Lower leg skin (tissue), 3 donors: ENCODE measurements around the gene SLC25A14.

ENCODE experiments used
- POLR2A ChIP-seq, 2 donors: fragments of 450-650 bp; IDR thresholded peaks; one replicate each; pipeline ENCODE4 v1.6.1; 2016 to 2017; ENCODE audit warnings: antibody characterized with exemption in 2 of 2, mild to moderate bottlenecking in 1 of 2, moderate library complexity in 1 of 2
- TF ChIP-seq, protein P1 (sequence below), 3 donors: fragments of 450-650 bp; IDR thresholded peaks; one replicate each; pipeline ENCODE4 v1.5.1; 2016; ENCODE audit warnings: antibody characterized with exemption in 3 of 3, mild to moderate bottlenecking in 3 of 3, moderate library complexity in 2 of 3

DNA sequence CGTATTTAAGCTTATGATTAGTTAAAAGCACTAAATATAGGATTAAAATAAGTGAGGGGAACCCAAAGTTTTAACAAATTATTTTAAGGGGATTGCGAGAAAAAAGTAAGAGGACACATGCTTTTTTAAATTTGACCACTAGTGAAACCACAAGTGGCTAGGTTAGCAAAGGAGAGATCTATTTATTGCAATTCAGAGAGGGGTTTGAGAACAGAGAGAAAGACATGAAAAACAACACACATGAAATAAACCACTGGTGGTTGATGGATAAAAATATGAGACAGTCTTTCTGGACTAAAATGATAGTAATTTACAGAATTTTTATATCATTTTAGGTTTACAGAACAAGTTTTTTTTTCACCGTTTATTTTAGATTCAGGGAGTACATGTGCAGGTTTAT, 11.8 kb downstream of the SLC25A14 start:
- TF ChIP-seq POLR2A (IDR thresholded peaks at IDR 0.05) = no peak
- TF ChIP-seq, protein P1, sequence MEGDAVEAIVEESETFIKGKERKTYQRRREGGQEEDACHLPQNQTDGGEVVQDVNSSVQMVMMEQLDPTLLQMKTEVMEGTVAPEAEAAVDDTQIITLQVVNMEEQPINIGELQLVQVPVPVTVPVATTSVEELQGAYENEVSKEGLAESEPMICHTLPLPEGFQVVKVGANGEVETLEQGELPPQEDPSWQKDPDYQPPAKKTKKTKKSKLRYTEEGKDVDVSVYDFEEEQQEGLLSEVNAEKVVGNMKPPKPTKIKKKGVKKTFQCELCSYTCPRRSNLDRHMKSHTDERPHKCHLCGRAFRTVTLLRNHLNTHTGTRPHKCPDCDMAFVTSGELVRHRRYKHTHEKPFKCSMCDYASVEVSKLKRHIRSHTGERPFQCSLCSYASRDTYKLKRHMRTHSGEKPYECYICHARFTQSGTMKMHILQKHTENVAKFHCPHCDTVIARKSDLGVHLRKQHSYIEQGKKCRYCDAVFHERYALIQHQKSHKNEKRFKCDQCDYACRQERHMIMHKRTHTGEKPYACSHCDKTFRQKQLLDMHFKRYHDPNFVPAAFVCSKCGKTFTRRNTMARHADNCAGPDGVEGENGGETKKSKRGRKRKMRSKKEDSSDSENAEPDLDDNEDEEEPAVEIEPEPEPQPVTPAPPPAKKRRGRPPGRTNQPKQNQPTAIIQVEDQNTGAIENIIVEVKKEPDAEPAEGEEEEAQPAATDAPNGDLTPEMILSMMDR (IDR thresholded peaks at IDR 0.05) = no peak
